Measurements from ENCODE around the gene ABCA13. TPM values are rescaled to one million over a fixed set of nuclear protein-coding genes. Genes with fewer than 3 reads are reported as not detected.

Gene ABCA13
- total and polyA plus RNA-seq, 2 donors from 2014 or later, result 0.62 to 6.0 TPM

GRCh38 chr7:48540746-48541145, 369.5 kb downstream of the ABCA13 start:
- no peaks in the 10 kb centered on the region for H3K27me3 ChIP-seq (ENCODE audit: control insufficient read depth, insufficient read depth, low read length)
- no peak overlapping the region for H3K27ac ChIP-seq (ENCODE audit: low read depth in 2 of 2, low read length in 2 of 2)
- no peak for FAIRE-seq
- intact Hi-C loops (cut with DNase I), result no loop called here
- no peaks in the 10 kb centered on the region for H3K36me3 ChIP-seq (ENCODE audit: control insufficient read depth in 2 of 3, insufficient read depth in 3 of 3, low read length in 3 of 3)
- no peak overlapping the region for H3K9ac ChIP-seq (ENCODE audit: low read length in 3 of 3)
- no peaks in the 10 kb centered on the region for H3K4me1 ChIP-seq (ENCODE audit: control insufficient read depth in 2 of 3, insufficient read depth in 2 of 3, low read depth in 1 of 3, low read length in 3 of 3)
- DNase-seq, result no peak
- no peak for TF ChIP-seq CTCF (IDR thresholded peaks at IDR 0.05; ENCODE audit: borderline replicate concordance, extremely low read depth, insufficient read depth)
- no peak overlapping the region for H3K4me3 ChIP-seq (ENCODE audit: low read length in 3 of 3)
- H3K9me3 ChIP-seq (ENCODE audit: control insufficient read depth in 2 of 3, insufficient read depth in 1 of 3, low read length in 3 of 3), result no peaks in the 10 kb centered on the region

- intact Hi-C loops (cut with DNase I), result no loop called here
- Histone ChIP-seq H3K4me3 (ENCODE audit: low read length in 3 of 3) (no peak overlapping the region), H3K9me3 (ENCODE audit: control insufficient read depth in 2 of 3, insufficient read depth in 1 of 3, low read length in 3 of 3) (no peaks in the 10 kb centered on the region), H3K9ac (ENCODE audit: low read length in 3 of 3) (no peak overlapping the region), H3K4me1 (ENCODE audit: control insufficient read depth in 2 of 3, insufficient read depth in 2 of 3, low read depth in 1 of 3, low read length in 3 of 3) (no peaks in the 10 kb centered on the region), H3K27ac (ENCODE audit: low read depth in 2 of 2, low read length in 2 of 2) (no peak overlapping the region), H3K27me3 (ENCODE audit: control insufficient read depth, insufficient read depth, low read length) (no peaks in the 10 kb centered on the region), H3K36me3 (ENCODE audit: control insufficient read depth in 2 of 3, insufficient read depth in 3 of 3, low read length in 3 of 3) (no peaks in the 10 kb centered on the region)
- no peak for DNase-seq
- no peak for FAIRE-seq
- TF ChIP-seq CTCF (IDR thresholded peaks at IDR 0.05; ENCODE audit: borderline replicate concordance, extremely low read depth, insufficient read depth), result no peak
Measured at GRCh38 chr7:48548667-48549066, 377.4 kb downstream of the ABCA13 start.

GRCh38 chr7:48551652-48552051, 380.4 kb downstream of the ABCA13 start:
- Histone ChIP-seq H3K9me3 (ENCODE audit: control insufficient read depth in 2 of 3, insufficient read depth in 1 of 3, low read length in 3 of 3) (no peaks in the 10 kb centered on the region), H3K27me3 (ENCODE audit: control insufficient read depth, insufficient read depth, low read length) (no peaks in the 10 kb centered on the region), H3K27ac (ENCODE audit: low read depth in 2 of 2, low read length in 2 of 2) (no peak overlapping the region), H3K9ac (ENCODE audit: low read length in 3 of 3) (no peak overlapping the region), H3K4me3 (ENCODE audit: low read length in 3 of 3) (no peak overlapping the region), H3K4me1 (ENCODE audit: control insufficient read depth in 2 of 3, insufficient read depth in 2 of 3, low read depth in 1 of 3, low read length in 3 of 3) (no peaks in the 10 kb centered on the region), H3K36me3 (ENCODE audit: control insufficient read depth in 2 of 3, insufficient read depth in 3 of 3, low read length in 3 of 3) (no peaks in the 10 kb centered on the region)
- no peak for FAIRE-seq
- no peak for TF ChIP-seq CTCF (IDR thresholded peaks at IDR 0.05; ENCODE audit: borderline replicate concordance, extremely low read depth, insufficient read depth)
- DNase-seq, result no peak
- intact Hi-C loops (cut with DNase I), result no loop called here

- no peak overlapping the region for H3K9ac ChIP-seq (ENCODE audit: low read length in 3 of 3)
- H3K4me1 ChIP-seq (ENCODE audit: control insufficient read depth in 2 of 3, insufficient read depth in 2 of 3, low read depth in 1 of 3, low read length in 3 of 3), result no peaks in the 10 kb centered on the region
- TF ChIP-seq CTCF (IDR thresholded peaks at IDR 0.05; ENCODE audit: borderline replicate concordance, extremely low read depth, insufficient read depth), result no peak
- DNase-seq (no peak), FAIRE-seq (no peak)
- intact Hi-C loops (cut with DNase I), result no loop called here
- H3K27ac ChIP-seq (ENCODE audit: low read depth in 2 of 2, low read length in 2 of 2), result no peak overlapping the region
- no peak overlapping the region for H3K4me3 ChIP-seq (ENCODE audit: low read length in 3 of 3)
- H3K27me3 ChIP-seq (ENCODE audit: control insufficient read depth, insufficient read depth, low read length), result no peaks in the 10 kb centered on the region
- H3K9me3 ChIP-seq (ENCODE audit: control insufficient read depth in 2 of 3, insufficient read depth in 1 of 3, low read length in 3 of 3), result no peaks in the 10 kb centered on the region
- no peaks in the 10 kb centered on the region for H3K36me3 ChIP-seq (ENCODE audit: control insufficient read depth in 2 of 3, insufficient read depth in 3 of 3, low read length in 3 of 3)
Measured at GRCh38 chr7:48563334-48563733, 392.1 kb downstream of the ABCA13 start.
